Epithelial cell of umbilical artery (primary cell): ENCODE measurements around the gene NAIP. TPM values are rescaled to one million over a fixed set of nuclear protein-coding genes. Genes with fewer than 3 reads are reported as not detected.

Source experiments
- total RNA-seq: library from RNA; depleted of rRNA; stranded (reverse); fragments of >200 nt; gene quantifications from 2 replicates; pipeline ENCODE4 v1.2.3, GENCODE V29; 2014

The NAIP gene, protein sequence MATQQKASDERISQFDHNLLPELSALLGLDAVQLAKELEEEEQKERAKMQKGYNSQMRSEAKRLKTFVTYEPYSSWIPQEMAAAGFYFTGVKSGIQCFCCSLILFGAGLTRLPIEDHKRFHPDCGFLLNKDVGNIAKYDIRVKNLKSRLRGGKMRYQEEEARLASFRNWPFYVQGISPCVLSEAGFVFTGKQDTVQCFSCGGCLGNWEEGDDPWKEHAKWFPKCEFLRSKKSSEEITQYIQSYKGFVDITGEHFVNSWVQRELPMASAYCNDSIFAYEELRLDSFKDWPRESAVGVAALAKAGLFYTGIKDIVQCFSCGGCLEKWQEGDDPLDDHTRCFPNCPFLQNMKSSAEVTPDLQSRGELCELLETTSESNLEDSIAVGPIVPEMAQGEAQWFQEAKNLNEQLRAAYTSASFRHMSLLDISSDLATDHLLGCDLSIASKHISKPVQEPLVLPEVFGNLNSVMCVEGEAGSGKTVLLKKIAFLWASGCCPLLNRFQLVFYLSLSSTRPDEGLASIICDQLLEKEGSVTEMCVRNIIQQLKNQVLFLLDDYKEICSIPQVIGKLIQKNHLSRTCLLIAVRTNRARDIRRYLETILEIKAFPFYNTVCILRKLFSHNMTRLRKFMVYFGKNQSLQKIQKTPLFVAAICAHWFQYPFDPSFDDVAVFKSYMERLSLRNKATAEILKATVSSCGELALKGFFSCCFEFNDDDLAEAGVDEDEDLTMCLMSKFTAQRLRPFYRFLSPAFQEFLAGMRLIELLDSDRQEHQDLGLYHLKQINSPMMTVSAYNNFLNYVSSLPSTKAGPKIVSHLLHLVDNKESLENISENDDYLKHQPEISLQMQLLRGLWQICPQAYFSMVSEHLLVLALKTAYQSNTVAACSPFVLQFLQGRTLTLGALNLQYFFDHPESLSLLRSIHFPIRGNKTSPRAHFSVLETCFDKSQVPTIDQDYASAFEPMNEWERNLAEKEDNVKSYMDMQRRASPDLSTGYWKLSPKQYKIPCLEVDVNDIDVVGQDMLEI (N-terminal part only)
- 1.9 and 2.3 TPM in 2 replicates for total RNA-seq

DNA sequence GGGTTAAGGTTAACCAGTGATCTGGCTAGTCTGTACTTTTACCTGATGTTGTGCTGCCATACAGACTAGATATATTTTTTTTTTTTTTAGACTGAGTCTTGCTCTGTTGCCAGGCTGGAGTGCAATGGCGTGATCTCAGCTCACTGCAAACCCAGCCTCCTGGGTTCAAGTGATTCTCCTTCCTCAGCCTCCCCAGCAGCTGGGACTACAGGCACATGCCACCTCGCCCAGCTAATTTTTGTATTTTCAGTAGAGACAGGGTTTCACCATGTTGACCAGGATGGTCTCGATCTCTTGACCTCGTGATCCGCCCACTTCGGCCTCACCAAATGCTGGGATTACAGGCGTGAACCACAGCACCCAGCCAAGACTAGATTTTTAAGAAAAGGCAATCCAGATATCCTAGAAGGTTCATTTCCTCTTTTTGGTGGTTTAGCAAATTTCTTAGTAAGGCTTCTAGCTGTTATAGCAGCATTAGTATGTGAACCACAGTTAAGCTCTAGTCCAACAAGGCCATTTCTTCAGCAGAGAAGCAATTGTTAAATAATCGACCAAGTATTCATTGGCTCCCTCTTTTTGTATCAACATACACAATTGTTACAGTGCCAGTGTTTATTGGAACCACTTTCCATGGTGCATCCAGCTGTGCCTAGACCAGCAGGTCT is at the start of gene NAIP:
Gene NAIP (minus strand): TSS at position 51 of the 665 bp plus-strand sequence. CDS start 12,424 bp downstream, outside the sequence.

DNA sequence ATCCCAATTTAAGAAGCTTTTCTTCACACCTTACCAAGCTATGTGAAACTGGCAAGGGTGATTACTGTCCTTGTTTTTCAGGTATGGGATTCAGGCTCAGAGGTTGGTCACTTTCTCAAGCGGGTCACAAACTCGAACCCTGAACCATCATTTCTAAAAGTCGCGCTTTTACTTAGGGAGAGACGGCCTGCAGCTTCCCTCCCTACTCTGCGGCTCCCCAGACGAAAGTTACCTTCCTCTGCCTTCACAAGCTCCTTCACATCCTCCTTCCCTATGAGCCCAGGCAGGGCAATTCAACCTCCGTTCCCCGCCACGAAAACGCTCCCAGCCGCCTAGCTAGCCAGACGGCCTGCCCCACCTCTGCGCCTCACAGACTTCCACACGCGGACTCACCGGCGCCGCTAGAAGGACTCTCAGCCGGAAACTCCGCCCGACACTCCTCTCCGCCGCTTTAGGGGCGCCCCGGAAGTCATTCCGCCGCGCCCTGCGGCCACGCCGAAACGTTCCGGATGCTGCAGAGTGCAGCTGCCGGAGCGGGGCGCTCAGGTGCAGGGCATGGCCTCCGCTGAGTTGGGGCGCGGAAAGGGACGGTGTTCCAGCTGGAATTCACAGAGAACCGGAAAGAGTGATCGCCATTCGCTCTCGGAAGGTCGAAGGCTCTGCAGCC is 42.3 kb upstream of the NAIP start, which contains the start of gene GTF2H2:
Gene GTF2H2 (minus strand): TSS at position 415 of the 667 bp plus-strand sequence. CDS start 4,913 bp downstream, outside the sequence.

Other genes starting within 250 kb of the NAIP start
- 11.4 and 13.2 TPM in 2 replicates for gene SERF1A, start 124.7 kb downstream of the NAIP start, total RNA-seq
- 35.4 and 42.9 TPM in 2 replicates for gene SMN1, start 100.3 kb downstream of the NAIP start, total RNA-seq
- 20.1 and 27.8 TPM in 2 replicates for gene GTF2H2, start 42.3 kb upstream of the NAIP start, total RNA-seq